ENCODE data around the gene KRTAP5-7.

DNA sequence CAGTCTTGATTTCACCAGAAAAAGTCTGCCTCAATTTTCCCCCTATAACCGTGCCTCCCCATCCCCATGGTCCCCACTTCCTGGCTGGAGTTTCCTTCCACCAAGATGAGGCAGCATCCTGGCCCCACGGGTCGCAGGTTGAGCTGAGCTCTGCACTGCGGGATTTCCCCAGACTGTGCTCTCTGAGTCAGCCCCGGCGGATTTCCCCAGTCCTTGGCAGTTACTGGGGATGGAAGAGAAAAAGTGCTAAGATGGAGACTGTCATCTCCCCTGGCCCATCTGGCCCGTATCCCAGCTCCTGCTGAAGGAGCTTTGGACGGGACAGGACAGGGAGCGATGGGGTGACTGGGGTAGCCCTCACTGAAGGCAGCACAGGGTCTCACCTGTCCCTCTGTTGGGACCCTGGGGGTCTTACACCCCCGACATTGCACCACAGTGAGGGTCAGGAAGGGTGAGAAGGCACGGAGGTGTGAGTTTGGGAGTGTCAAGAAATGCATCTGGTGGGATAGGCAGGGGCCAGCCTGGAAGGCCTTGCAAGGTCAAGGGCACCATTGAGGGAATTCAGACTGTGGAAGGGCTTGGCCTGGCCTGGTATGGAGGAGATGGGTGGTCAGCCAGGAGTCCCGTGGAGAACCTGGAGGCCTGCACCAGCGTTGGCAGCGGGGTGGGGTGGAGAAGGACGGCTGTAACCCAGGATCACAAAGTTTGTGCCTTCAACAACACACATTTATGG is 37.6 kb upstream of the KRTAP5-7 start:
- no peak for TF ChIP-seq POLR2A (IDR thresholded peaks at IDR 0.05; ENCODE audit: low read depth)
- TF ChIP-seq, protein P1, sequence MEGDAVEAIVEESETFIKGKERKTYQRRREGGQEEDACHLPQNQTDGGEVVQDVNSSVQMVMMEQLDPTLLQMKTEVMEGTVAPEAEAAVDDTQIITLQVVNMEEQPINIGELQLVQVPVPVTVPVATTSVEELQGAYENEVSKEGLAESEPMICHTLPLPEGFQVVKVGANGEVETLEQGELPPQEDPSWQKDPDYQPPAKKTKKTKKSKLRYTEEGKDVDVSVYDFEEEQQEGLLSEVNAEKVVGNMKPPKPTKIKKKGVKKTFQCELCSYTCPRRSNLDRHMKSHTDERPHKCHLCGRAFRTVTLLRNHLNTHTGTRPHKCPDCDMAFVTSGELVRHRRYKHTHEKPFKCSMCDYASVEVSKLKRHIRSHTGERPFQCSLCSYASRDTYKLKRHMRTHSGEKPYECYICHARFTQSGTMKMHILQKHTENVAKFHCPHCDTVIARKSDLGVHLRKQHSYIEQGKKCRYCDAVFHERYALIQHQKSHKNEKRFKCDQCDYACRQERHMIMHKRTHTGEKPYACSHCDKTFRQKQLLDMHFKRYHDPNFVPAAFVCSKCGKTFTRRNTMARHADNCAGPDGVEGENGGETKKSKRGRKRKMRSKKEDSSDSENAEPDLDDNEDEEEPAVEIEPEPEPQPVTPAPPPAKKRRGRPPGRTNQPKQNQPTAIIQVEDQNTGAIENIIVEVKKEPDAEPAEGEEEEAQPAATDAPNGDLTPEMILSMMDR (IDR thresholded peaks at IDR 0.05) = no peak

Measured in esophagus muscularis mucosa (tissue), 3 donors.